Parathyroid adenoma (tissue), 2 donors: ENCODE data around the gene ADAMTS16.

Experiments
- H2AFZ ChIP-seq: fragments of 300-600 bp; sonication (generic); one replicate; pipeline ENCODE4 v1.7.0; 2017; ENCODE audit warnings: antibody characterized with exemption, mild to moderate bottlenecking
- H3K27ac ChIP-seq: fragments of 300-600 bp; sonication (generic); one replicate; pipeline ENCODE4 v1.7.0; 2017
- H3K27me3 ChIP-seq: fragments of 300-600 bp; sonication (generic); one replicate; pipeline ENCODE4 v1.7.0; 2017; ENCODE audit warnings: low read length; ENCODE audit not compliant: control insufficient read depth, insufficient read depth
- H3K36me3 ChIP-seq: fragments of 300-600 bp; sonication (generic); one replicate; pipeline ENCODE4 v1.7.0; 2017; ENCODE audit warnings: low read length; ENCODE audit not compliant: control insufficient read depth, insufficient read depth
- H3K4me1 ChIP-seq: fragments of 300-600 bp; sonication (generic); one replicate; pipeline ENCODE4 v1.7.0; 2017; ENCODE audit warnings: control low read depth
- H3K4me2 ChIP-seq: fragments of 300-600 bp; sonication (generic); one replicate; pipeline ENCODE4 v1.7.0; 2017; ENCODE audit warnings: low read length
- H3K4me3 ChIP-seq: fragments of 300-600 bp; sonication (generic); one replicate; pipeline ENCODE4 v1.7.0; 2017; ENCODE audit warnings: low read depth, low read length
- H3K79me2 ChIP-seq: fragments of 300-600 bp; sonication (generic); one replicate; pipeline ENCODE4 v1.7.0; 2017; ENCODE audit warnings: control low read depth
- H3K9ac ChIP-seq: fragments of 300-600 bp; sonication (generic); one replicate; pipeline ENCODE4 v1.7.0; 2017; ENCODE audit warnings: mild to moderate bottlenecking
- H3K9me3 ChIP-seq: fragments of 300-600 bp; sonication (generic); one replicate; pipeline ENCODE4 v1.7.0; 2017; ENCODE audit warnings: low read length; ENCODE audit not compliant: control insufficient read depth
- TF ChIP-seq, protein P1 (sequence below): fragments of 300-600 bp; sonication (generic); IDR thresholded peaks from one replicate; pipeline ENCODE4 v1.7.0; 2017; ENCODE audit warnings: antibody characterized with exemption, mild to moderate bottlenecking
- donor health status: primary hyperparathyroidism.

Gene ADAMTS16

DNA sequence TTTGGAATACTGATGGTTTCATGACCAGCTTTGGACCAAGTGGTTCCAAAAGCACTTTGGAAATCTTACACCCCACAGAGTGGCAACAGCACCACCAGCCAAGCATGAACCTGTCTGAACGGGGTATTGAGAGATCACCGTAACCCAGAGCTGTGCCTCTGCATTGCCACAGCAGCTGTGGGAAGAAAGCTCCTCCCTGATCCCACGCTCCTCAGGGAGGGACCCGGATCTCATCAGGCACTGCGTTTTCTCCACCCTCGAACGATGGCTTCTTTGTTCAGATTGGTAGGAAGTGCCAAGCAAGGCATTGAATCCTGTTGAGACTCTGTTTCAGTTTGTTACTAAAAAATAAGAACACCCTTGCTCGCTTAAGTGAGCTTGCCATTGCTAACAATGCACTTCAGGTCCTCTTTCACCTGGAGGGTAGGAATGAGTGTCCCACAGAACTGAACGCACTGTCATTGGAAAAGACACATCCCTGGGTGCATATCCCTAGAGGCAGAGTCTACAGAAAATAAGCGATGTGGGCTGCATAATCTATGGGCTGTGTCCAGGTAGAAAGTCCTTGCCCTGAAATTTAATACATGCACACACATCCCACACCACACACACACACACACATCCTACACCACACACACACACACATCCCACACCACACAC is 164.4 kb downstream of the ADAMTS16 start:
- TF ChIP-seq, protein P1, sequence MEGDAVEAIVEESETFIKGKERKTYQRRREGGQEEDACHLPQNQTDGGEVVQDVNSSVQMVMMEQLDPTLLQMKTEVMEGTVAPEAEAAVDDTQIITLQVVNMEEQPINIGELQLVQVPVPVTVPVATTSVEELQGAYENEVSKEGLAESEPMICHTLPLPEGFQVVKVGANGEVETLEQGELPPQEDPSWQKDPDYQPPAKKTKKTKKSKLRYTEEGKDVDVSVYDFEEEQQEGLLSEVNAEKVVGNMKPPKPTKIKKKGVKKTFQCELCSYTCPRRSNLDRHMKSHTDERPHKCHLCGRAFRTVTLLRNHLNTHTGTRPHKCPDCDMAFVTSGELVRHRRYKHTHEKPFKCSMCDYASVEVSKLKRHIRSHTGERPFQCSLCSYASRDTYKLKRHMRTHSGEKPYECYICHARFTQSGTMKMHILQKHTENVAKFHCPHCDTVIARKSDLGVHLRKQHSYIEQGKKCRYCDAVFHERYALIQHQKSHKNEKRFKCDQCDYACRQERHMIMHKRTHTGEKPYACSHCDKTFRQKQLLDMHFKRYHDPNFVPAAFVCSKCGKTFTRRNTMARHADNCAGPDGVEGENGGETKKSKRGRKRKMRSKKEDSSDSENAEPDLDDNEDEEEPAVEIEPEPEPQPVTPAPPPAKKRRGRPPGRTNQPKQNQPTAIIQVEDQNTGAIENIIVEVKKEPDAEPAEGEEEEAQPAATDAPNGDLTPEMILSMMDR, result no peak
- no peak overlapping the region for H2AFZ ChIP-seq
- H3K4me1 ChIP-seq, result no peaks in the 10 kb centered on the region
- no peak overlapping the region for H3K4me2 ChIP-seq
- no peaks in the 10 kb centered on the region for H3K9me3 ChIP-seq
- no peak overlapping the region for H3K27ac ChIP-seq
- no peak overlapping the region for H3K4me3 ChIP-seq
- no peak overlapping the region for H3K9ac ChIP-seq
- no peaks in the 10 kb centered on the region for H3K36me3 ChIP-seq
- no peaks in the 10 kb centered on the region for H3K27me3 ChIP-seq
- H3K79me2 ChIP-seq, result no peaks in the 10 kb centered on the region

DNA sequence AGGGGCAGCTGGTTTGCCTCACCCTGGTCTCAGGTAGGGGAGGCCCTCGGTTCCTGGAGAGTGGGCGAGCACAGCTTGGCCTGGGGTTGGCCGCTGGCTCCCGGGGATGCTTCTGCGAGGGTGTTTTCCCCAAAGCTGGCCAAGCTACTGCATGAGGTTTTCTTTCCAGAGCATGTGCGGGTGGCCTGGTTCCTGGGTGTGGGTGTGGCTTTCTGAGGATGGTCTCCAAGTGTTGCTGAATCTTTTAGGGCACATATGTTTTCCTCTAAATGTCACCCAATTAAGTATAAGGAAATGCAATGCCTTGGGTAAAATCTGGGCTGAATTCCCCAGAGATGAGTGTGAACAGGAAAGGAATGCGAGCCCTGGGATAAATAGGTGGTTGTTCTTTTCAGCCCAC is 166.6 kb downstream of the ADAMTS16 start:
- Histone ChIP-seq H3K4me1 (no peaks in the 10 kb centered on the region), H3K27ac (no peak overlapping the region), H3K27me3 (no peaks in the 10 kb centered on the region), H3K4me3 (no peak overlapping the region), H3K9ac (no peak overlapping the region), H2AFZ (no peak overlapping the region), H3K9me3 (no peaks in the 10 kb centered on the region), H3K4me2 (no peak overlapping the region), H3K36me3 (no peaks in the 10 kb centered on the region), H3K79me2 (no peaks in the 10 kb centered on the region)
- TF ChIP-seq, protein P1, result no peak

DNA sequence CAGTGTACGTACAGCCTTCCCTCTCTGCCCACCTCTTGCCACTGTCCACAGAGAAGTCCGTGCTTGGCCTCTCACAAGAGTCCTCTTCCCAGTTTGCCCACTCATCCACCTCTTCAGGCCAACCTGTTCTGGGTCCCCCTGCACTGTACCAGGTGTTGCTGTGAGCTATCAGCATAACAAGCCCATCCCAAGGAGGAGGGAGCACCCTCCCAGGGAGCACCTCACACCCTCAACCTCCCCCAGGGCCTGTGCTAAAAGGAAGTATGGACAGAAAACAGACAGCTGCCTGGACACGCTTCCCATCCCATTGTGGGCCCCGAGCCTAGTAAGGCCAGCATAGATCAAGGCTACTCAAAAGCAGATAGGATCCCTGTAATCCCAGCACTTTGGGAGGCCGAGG is 168.2 kb downstream of the ADAMTS16 start:
- Histone ChIP-seq H3K4me1 (no peaks in the 10 kb centered on the region), H3K36me3 (no peaks in the 10 kb centered on the region), H3K9me3 (no peaks in the 10 kb centered on the region), H3K4me3 (no peak overlapping the region), H3K9ac (no peak overlapping the region), H3K4me2 (no peak overlapping the region), H3K27ac (no peak overlapping the region), H3K79me2 (no peaks in the 10 kb centered on the region), H2AFZ (no peak overlapping the region), H3K27me3 (no peaks in the 10 kb centered on the region)
- TF ChIP-seq, protein P1, result no peak

DNA sequence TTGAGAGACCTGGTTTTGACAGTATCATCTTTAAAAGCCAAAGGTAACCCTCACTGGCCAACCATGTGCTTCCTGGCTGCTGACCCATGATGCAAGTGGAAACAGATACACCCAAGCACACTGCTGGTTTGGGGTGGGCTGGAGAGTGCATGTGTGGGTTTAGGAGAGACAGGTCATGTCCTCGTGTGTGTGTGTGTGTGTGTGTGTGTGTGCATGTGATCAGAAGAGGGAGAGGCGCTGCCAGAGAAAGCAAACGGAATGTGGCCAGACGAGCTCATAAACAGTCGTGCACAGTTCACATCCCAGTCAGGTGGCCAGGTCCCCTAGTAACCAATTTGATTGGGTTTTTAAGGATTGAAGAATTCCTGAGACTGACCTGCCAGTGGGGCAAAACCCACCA is 169.5 kb downstream of the ADAMTS16 start:
- Histone ChIP-seq H3K4me3 (no peak overlapping the region), H3K9me3 (no peaks in the 10 kb centered on the region), H3K79me2 (no peaks in the 10 kb centered on the region), H2AFZ (no peak overlapping the region), H3K4me2 (no peak overlapping the region), H3K27ac (no peak overlapping the region), H3K27me3 (no peaks in the 10 kb centered on the region), H3K4me1 (no peaks in the 10 kb centered on the region), H3K9ac (no peak overlapping the region), H3K36me3 (no peaks in the 10 kb centered on the region)
- TF ChIP-seq, protein P1, result no peak

DNA sequence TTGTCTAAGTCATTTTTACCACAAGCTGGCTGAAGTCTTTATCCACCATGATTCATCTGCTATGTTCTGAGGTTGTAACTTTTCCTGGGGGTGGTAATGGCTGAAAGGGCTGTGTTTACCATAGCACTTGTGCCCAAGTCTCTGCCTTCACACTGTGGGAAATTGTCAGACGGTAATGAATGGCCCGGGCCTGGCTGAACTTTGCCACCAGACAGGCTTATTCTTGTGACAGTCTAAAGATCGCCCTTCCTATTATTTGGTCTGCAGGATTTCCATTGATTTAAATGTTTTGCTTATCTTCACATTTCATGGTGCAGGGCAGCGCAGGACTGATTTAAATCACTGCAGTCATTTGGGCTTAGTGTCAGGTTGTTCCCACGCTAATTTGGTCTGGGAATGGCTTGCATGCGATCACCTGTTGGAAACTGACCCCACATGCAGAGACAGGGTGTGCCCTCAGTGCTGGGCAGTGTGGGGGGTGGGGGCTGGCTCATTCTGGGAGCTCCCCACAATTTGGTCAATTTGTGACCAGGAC is 173.0 kb downstream of the ADAMTS16 start:
- H3K9me3 ChIP-seq, result no peaks in the 10 kb centered on the region
- H3K4me2 ChIP-seq, result no peak overlapping the region
- no peak overlapping the region for H3K27ac ChIP-seq
- TF ChIP-seq, protein P1, result no peak
- no peak overlapping the region for H3K4me3 ChIP-seq
- no peak overlapping the region for H2AFZ ChIP-seq
- H3K79me2 ChIP-seq, result no peaks in the 10 kb centered on the region
- H3K4me1 ChIP-seq, result no peaks in the 10 kb centered on the region
- no peaks in the 10 kb centered on the region for H3K36me3 ChIP-seq
- H3K9ac ChIP-seq, result no peak overlapping the region
- no peaks in the 10 kb centered on the region for H3K27me3 ChIP-seq
